AG04450 (cell line): Measurements from ENCODE around the gene MIER2. TPM values are rescaled to one million over a fixed set of nuclear protein-coding genes. Genes with fewer than 3 reads are reported as not detected.

Experiments
- CTCF ChIA-PET: fragments of 300-600, 350-600 bp; formaldehyde crosslinking; extraction: SDS; loops from one replicate; lab custom pipeline; 2022; ENCODE audit warnings: antibody characterized with exemption, inconsistent platforms; lab: Charles Lee
- POLR2A ChIA-PET: fragments of 350-600 bp; formaldehyde crosslinking; extraction: SDS; loops from one replicate; lab custom pipeline; 2021; ENCODE audit warnings: antibody characterized with exemption, inconsistent platforms; lab: Yijun Ruan, JAX
- DNase-seq: peaks from one replicate; pipeline ENCODE4 v3.0.0-alpha.2; 2011; ENCODE audit warnings: low read depth, low spot score
- H3K27ac ChIP-seq: one replicate; pipeline ENCODE4 v1.5.1; 2012; ENCODE audit warnings: low read depth, low read length, control low read depth
- H3K27me3 ChIP-seq: one replicate; pipeline ENCODE4 v1.6.0; 2012; ENCODE audit warnings: low read length; ENCODE audit not compliant: control insufficient read depth, insufficient read depth
- H3K4me3 ChIP-seq: 2 replicates; pipeline ENCODE4 v1.5.1; 2011; ENCODE audit warnings: mild to moderate bottlenecking, low read depth, low read length, control low read depth
- H3K9me3 ChIP-seq: 2 replicates; pipeline ENCODE4 v1.5.1; 2012; ENCODE audit warnings: low read length; ENCODE audit not compliant: control insufficient read depth, insufficient read depth
- polyA plus RNA-seq: library from polyadenylated mRNA; depleted of rRNA; stranded (reverse); fragments of >200 nt; gene quantifications from 2 replicates; pipeline ENCODE4 v1.2.3, GENCODE V29; 2011
- TF ChIP-seq, protein P1 (sequence below): IDR thresholded peaks from 2 replicates; pipeline ENCODE4 v1.5.1; 2011; ENCODE audit warnings: low read depth, low read length, control low read depth, inconsistent platforms

The MIER2 gene
- polyA plus RNA-seq, 1 experiment, result 14.5 TPM

- TF ChIP-seq, protein P1, sequence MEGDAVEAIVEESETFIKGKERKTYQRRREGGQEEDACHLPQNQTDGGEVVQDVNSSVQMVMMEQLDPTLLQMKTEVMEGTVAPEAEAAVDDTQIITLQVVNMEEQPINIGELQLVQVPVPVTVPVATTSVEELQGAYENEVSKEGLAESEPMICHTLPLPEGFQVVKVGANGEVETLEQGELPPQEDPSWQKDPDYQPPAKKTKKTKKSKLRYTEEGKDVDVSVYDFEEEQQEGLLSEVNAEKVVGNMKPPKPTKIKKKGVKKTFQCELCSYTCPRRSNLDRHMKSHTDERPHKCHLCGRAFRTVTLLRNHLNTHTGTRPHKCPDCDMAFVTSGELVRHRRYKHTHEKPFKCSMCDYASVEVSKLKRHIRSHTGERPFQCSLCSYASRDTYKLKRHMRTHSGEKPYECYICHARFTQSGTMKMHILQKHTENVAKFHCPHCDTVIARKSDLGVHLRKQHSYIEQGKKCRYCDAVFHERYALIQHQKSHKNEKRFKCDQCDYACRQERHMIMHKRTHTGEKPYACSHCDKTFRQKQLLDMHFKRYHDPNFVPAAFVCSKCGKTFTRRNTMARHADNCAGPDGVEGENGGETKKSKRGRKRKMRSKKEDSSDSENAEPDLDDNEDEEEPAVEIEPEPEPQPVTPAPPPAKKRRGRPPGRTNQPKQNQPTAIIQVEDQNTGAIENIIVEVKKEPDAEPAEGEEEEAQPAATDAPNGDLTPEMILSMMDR, result no peak
- Histone ChIP-seq H3K4me3 (no peak overlapping the region), H3K27ac (no peak overlapping the region), H3K27me3 (no peaks in the 10 kb centered on the region), H3K9me3 (peaks cover 58% of the 10 kb centered on the region)
- ChIA-PET POLR2A (no interaction called here), CTCF (no interaction called here)
- no peak for DNase-seq
These were observed 19.2 kb downstream of the MIER2 start for GRCh38 chr19:325173-325936.

DNA sequence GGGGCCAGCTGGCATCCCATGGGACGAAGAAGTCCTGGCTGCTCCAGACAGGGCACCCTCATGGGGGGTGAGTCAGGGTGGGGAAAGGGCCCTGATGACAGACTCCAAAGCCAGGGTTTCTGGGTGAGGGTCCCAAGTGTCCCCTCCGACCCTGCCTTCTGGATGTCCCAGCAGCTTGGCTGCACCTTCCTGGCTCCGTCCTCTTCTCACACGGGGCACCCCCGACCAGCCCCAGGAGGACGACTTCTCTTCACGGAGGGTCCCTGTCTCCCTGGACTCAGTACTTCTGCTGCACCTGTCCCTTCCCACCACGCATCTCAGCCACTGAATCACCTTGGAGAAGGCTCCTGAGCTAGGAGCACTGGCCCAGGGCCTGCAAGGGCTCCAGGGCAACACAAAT, 19.9 kb downstream of the MIER2 start:
- no peak overlapping the region for H3K4me3 ChIP-seq
- CTCF ChIA-PET, result no interaction called here
- no peaks in the 10 kb centered on the region for H3K27me3 ChIP-seq
- no peak overlapping the region for H3K27ac ChIP-seq
- POLR2A ChIA-PET, result no interaction called here
- TF ChIP-seq, protein P1, result no peak
- no peak for DNase-seq
- H3K9me3 ChIP-seq, result peaks cover 53% of the 10 kb centered on the region

DNA sequence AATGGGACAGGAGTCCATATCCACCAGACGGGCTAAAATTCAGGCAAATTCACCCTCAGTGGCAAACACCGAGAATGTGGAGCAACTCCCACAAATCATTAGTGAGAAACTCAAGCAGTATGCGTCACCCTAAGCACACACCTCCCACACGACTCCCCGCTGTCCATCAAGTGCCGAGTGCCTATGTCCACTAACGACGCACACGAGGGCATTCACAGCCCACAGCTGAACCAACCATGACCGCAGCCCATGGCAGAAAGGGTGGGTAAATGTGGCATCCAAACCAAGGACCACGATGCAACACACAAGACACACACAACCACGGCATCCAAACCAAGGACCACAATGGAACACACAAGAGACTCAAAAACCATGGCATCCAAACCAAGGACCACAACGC, 22.0 kb downstream of the MIER2 start:
- Histone ChIP-seq H3K9me3 (peaks cover 34% of the 10 kb centered on the region), H3K27ac (no peak overlapping the region), H3K27me3 (no peaks in the 10 kb centered on the region), H3K4me3 (no peak overlapping the region)
- ChIA-PET POLR2A (no interaction called here), CTCF (no interaction called here)
- TF ChIP-seq, protein P1, result no peak
- DNase-seq, result no peak

GRCh38 chr19:318509-318774, 26.2 kb downstream of the MIER2 start:
- POLR2A ChIA-PET, result no interaction called here
- Histone ChIP-seq H3K27me3 (no peaks in the 10 kb centered on the region), H3K4me3 (no peak overlapping the region), H3K9me3 (peaks cover 14% of the 10 kb centered on the region), H3K27ac (no peak overlapping the region)
- no peak for DNase-seq
- TF ChIP-seq, protein P1, result no peak
- CTCF ChIA-PET, result interaction anchor here (0.7 to 1.1 kb wide), 2 partner anchors 8 to 188 kb away, joined by 4 read pairs; no protein-coding TSS in a partner anchor

DNA sequence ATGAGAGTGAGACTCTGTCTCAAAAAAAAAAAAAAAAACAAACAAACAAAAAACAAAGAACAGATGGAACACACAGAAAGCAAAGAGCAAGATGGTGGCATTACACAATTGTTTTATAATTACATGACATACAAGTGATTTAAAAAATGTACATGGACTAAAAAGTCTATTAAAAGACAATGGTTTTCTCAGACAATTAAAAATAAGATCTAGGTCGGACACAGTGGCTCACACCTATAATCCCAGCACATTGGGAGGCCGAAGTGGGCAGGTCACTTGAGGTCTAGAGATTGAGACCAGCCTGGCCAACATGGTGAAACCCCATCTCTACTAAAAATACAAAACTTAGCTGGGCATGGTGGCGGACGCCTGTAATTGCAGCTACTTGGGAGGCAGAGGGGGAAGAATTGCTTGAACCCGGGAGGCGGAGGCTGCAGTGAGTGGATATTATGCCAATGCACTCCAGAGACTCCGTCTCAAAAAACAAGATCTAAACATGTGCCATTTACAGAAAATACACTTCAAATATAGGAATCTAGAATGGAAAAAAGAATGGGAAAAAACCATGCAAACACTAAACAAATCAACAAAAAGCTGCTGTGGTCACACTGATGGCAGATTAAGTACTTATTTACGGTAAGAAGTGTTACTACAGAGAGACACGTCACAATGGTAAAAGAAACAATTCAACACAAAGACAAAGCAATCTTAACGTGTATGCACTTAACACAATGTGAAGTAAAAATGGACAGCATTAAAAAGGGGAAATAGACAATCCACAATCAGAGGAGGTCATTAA, 26.7 kb downstream of the MIER2 start:
- ChIA-PET CTCF (interaction anchor here (1.1 kb wide), 1 partner anchor 189 kb away, joined by 4 read pairs; no protein-coding TSS in a partner anchor), POLR2A (no interaction called here)
- DNase-seq, result no peak
- Histone ChIP-seq H3K27ac (no peak overlapping the region), H3K4me3 (no peak overlapping the region), H3K27me3 (no peaks in the 10 kb centered on the region), H3K9me3 (peaks cover 14% of the 10 kb centered on the region)
- TF ChIP-seq, protein P1, result no peak
